WTC11 (cell line): ENCODE measurements around the gene POLR3F. TPM values are rescaled to one million over a fixed set of nuclear protein-coding genes. Genes with fewer than 3 reads are reported as not detected.
"Not testable (repeated sequence)": the region's sequence is repeated elsewhere in the genome, so short reads cannot be mapped to it uniquely, and the experiment has no call there.

Experiments used
- ATAC-seq: fragments of 200-7000 bp; cut with Tn5 transposase; 2 replicates; pipeline ENCODE4 v1.10.0; 2021; ENCODE audit warnings: mild to moderate bottlenecking, moderate library complexity
- CTCF ChIA-PET: fragments of 300-600 bp; sonication (Branson Sonifier 250); formaldehyde crosslinking; loops from one replicate; lab custom pipeline; 2021; ENCODE audit warnings: antibody characterized with exemption; lab: Charles Lee
- POLR2A ChIA-PET: fragments of 350-600 bp; sonication (Branson Sonifier 250); formaldehyde crosslinking; loops from one replicate; lab custom pipeline; 2021; ENCODE audit warnings: antibody characterized with exemption; lab: Charles Lee
- DNase-seq: peaks from one replicate; pipeline ENCODE4 v3.0.0; 2021; ENCODE audit warnings: low spot score
- H3K27ac Mint-ChIP-seq: 2 replicates; pipeline ENCODE4 v1.8.0; 2021; ENCODE audit warnings: mixed read lengths
- H3K27me3 Mint-ChIP-seq: 2 replicates; pipeline ENCODE4 v1.8.0; 2021; ENCODE audit warnings: low read depth, mild to moderate bottlenecking, moderate library complexity, mixed read lengths
- H3K36me3 Mint-ChIP-seq: 2 replicates; pipeline ENCODE4 v1.8.0; 2021; ENCODE audit warnings: mixed read lengths
- H3K4me1 Mint-ChIP-seq: 2 replicates; pipeline ENCODE4 v1.8.0; 2022; ENCODE audit warnings: mixed read lengths
- H3K4me3 Mint-ChIP-seq: 2 replicates; pipeline ENCODE4 v1.8.0; 2021; ENCODE audit warnings: mild to moderate bottlenecking, moderate library complexity, mixed read lengths
- H3K9me3 Mint-ChIP-seq: 2 replicates; pipeline ENCODE4 v1.8.0; 2021; ENCODE audit warnings: mixed read lengths
- CREB1 ChIP-seq: sonication (generic); formaldehyde crosslinking; IDR thresholded peaks from 2 replicates; pipeline ENCODE4 v1.8.0; 2023; ENCODE audit warnings: mild to moderate bottlenecking, missing genetic modification reagents
- E2F1 ChIP-seq: sonication (generic); formaldehyde crosslinking; IDR thresholded peaks from 2 replicates; pipeline ENCODE4 v1.8.0; 2022; ENCODE audit warnings: mild to moderate bottlenecking, missing genetic modification reagents
- E2F4 ChIP-seq: sonication (generic); formaldehyde crosslinking; IDR thresholded peaks from 2 replicates; pipeline ENCODE4 v1.8.1; 2022; ENCODE audit warnings: low read depth, mild to moderate bottlenecking, moderate library complexity, missing genetic modification reagents, borderline replicate concordance
- E2F5 ChIP-seq: sonication (generic); formaldehyde crosslinking; IDR thresholded peaks from 2 replicates; pipeline ENCODE4 v1.8.1; 2022; ENCODE audit warnings: mild to moderate bottlenecking, moderate library complexity, missing genetic modification reagents
- ERG ChIP-seq: fragments of 250-450 bp; sonication (Bioruptor Pico); IDR thresholded peaks from 2 replicates; pipeline ENCODE4 v1.8.0; 2021; ENCODE audit warnings: mild to moderate bottlenecking
- FOXP1 ChIP-seq: sonication (generic); formaldehyde crosslinking; IDR thresholded peaks from 2 replicates; pipeline ENCODE4 v1.8.0; 2022; ENCODE audit warnings: missing genetic modification reagents, mild to moderate bottlenecking, moderate library complexity, borderline replicate concordance
- GABPB1 ChIP-seq: sonication (generic); formaldehyde crosslinking; IDR thresholded peaks from 2 replicates; pipeline ENCODE4 v1.8.1; 2023; ENCODE audit warnings: mild to moderate bottlenecking, missing genetic modification reagents
- HMGA2 ChIP-seq: fragments of 250-450 bp; sonication (Bioruptor Pico); IDR thresholded peaks from 2 replicates; pipeline ENCODE4 v1.4.0; 2021; ENCODE audit warnings: mild to moderate bottlenecking, moderate library complexity
- HMGXB4 ChIP-seq: sonication (generic); formaldehyde crosslinking; IDR thresholded peaks from 2 replicates; pipeline ENCODE4 v1.8.1; 2023; ENCODE audit warnings: mild to moderate bottlenecking, moderate library complexity, missing genetic modification reagents
- JUN ChIP-seq: sonication (generic); formaldehyde crosslinking; IDR thresholded peaks from 2 replicates; pipeline ENCODE4 v1.8.0; 2023; ENCODE audit warnings: mild to moderate bottlenecking, missing genetic modification reagents
- MAX ChIP-seq: sonication (generic); formaldehyde crosslinking; IDR thresholded peaks from 2 replicates; pipeline ENCODE4 v1.8.0; 2022; ENCODE audit warnings: mild to moderate bottlenecking, missing genetic modification reagents
- MXD4 ChIP-seq: fragments of 250-450 bp; sonication (Bioruptor Pico); IDR thresholded peaks from 2 replicates; pipeline ENCODE4 v1.8.0; 2021; ENCODE audit warnings: mild to moderate bottlenecking, moderate library complexity, borderline replicate concordance
- NFE2L1 ChIP-seq: sonication (generic); formaldehyde crosslinking; IDR thresholded peaks from 2 replicates; pipeline ENCODE4 v1.8.1; 2023; ENCODE audit warnings: missing genetic modification reagents
- SMAD4 ChIP-seq: sonication (generic); formaldehyde crosslinking; IDR thresholded peaks from 2 replicates; pipeline ENCODE4 v1.8.0; 2022; ENCODE audit warnings: mild to moderate bottlenecking, missing genetic modification reagents
- SP1 ChIP-seq: sonication (generic); formaldehyde crosslinking; conservative IDR thresholded peaks from 2 replicates; pipeline ENCODE4 v1.8.1; 2022; ENCODE audit warnings: missing genetic modification reagents
- TP53 ChIP-seq: sonication (generic); formaldehyde crosslinking; IDR thresholded peaks from 2 replicates; pipeline ENCODE4 v1.8.1; 2023; ENCODE audit warnings: mild to moderate bottlenecking, missing genetic modification reagents
- ZBTB21 ChIP-seq: sonication (generic); formaldehyde crosslinking; IDR thresholded peaks from 2 replicates; pipeline ENCODE4 v1.8.1; 2023; ENCODE audit warnings: mild to moderate bottlenecking, missing genetic modification reagents, borderline replicate concordance
- ZNF121 ChIP-seq: sonication (generic); formaldehyde crosslinking; IDR thresholded peaks from 2 replicates; pipeline ENCODE4 v1.8.0; 2023; ENCODE audit warnings: missing genetic modification reagents
- ZNF219 ChIP-seq: sonication (generic); formaldehyde crosslinking; IDR thresholded peaks from 2 replicates; pipeline ENCODE4 v1.8.0; 2023; ENCODE audit warnings: missing genetic modification reagents, mild to moderate bottlenecking, borderline replicate concordance
- ZNF425 ChIP-seq: fragments of 250-450 bp; sonication (Bioruptor Pico); conservative IDR thresholded peaks from 2 replicates; pipeline ENCODE4 v1.9.0; 2021; ENCODE audit warnings: mild to moderate bottlenecking
- ZNF671 ChIP-seq: fragments of 250-450 bp; sonication (Bioruptor Pico); IDR thresholded peaks from 2 replicates; pipeline ENCODE4 v1.8.0; 2021; ENCODE audit warnings: mild to moderate bottlenecking
- total RNA-seq: library from RNA; stranded (reverse); gene quantifications from 3 replicates; pipeline ENCODE4 v1.2.3, GENCODE V29; 2021

POLR3F gene
- total RNA-seq, 1 experiment from 2014 or later: 12.7 TPM

GRCh38 chr20:18524646-18525045 lies 57.5 kb downstream of the POLR3F start (continued):
- no peak for TF ChIP-seq ZNF425
- no peak for TF ChIP-seq MAX (CRISPR knock-in tag)
- TF ChIP-seq NFE2L1 (CRISPR knock-in tag): no peak
- TF ChIP-seq CREB1: no peak

- POLR2A ChIA-PET, H3K4me1 Mint-ChIP-seq, H3K9me3 Mint-ChIP-seq, DNase-seq, H3K4me3 Mint-ChIP-seq, H3K27ac Mint-ChIP-seq, CTCF ChIA-PET, H3K27me3 Mint-ChIP-seq, ATAC-seq: not testable (repeated sequence)
- H3K36me3 Mint-ChIP-seq: peaks cover 74% of the 10 kb centered on the region
These were observed 59.6 kb downstream of the POLR3F start for GRCh38 chr20:18526761-18527160.

- Mint-ChIP-seq H3K27me3 (no peaks in the 10 kb centered on the region), H3K36me3 (peaks cover 80% of the 10 kb centered on the region)
- ATAC-seq: no peak
These were observed 60.1 kb downstream of the POLR3F start for GRCh38 chr20:18527339-18527738.

GRCh38 chr20:18527836-18528235 lies 60.6 kb downstream of the POLR3F start:
- no peaks in the 10 kb centered on the region for H3K4me1 Mint-ChIP-seq
- H3K9me3 Mint-ChIP-seq: no peaks in the 10 kb centered on the region
- POLR2A ChIA-PET: no interaction called here
- ATAC-seq (no peak), DNase-seq (no peak)
- H3K27ac Mint-ChIP-seq: no peak overlapping the region
- peaks cover 85% of the 10 kb centered on the region for H3K36me3 Mint-ChIP-seq
- CTCF ChIA-PET: no interaction called here
- no peaks in the 10 kb centered on the region for H3K27me3 Mint-ChIP-seq
- no peak overlapping the region for H3K4me3 Mint-ChIP-seq
- no peak for TF ChIP-seq SMAD4 (CRISPR knock-in tag)
- no peak for TF ChIP-seq SP1
- TF ChIP-seq MXD4 (CRISPR knock-in tag): no peak
- TF ChIP-seq FOXP1 (CRISPR knock-in tag): no peak
- no peak for TF ChIP-seq ZNF121 (CRISPR knock-in tag)
- no peak for TF ChIP-seq E2F5
- no peak for TF ChIP-seq ERG
- TF ChIP-seq HMGA2 (CRISPR knock-in tag): no peak
- TF ChIP-seq GABPB1 (CRISPR knock-in tag): no peak
- no peak for TF ChIP-seq ZNF219 (CRISPR knock-in tag)

More at GRCh38 chr20:18527339-18527738, 60.1 kb downstream of the POLR3F start:
- DNase-seq: no peak
- no peak overlapping the region for H3K4me3 Mint-ChIP-seq
- H3K4me1 Mint-ChIP-seq: no peaks in the 10 kb centered on the region
- no peak for TF ChIP-seq ZNF671 (CRISPR knock-in tag)
- TF ChIP-seq JUN (CRISPR knock-in tag): no peak
- TF ChIP-seq ZBTB21 (CRISPR knock-in tag): no peak
- no peak for TF ChIP-seq TP53 (CRISPR knock-in tag)
- no peak for TF ChIP-seq HMGXB4
- no peak for TF ChIP-seq E2F1
- no peak for TF ChIP-seq E2F4 (CRISPR knock-in tag)
- no peaks in the 10 kb centered on the region for H3K9me3 Mint-ChIP-seq
- no peak overlapping the region for H3K27ac Mint-ChIP-seq
- ChIA-PET CTCF (no interaction called here), POLR2A (no interaction called here)
